ENCODE results near the gene SLC4A7.

Gene SLC4A7

GRCh38 chr3:27324686-27325085, 159.5 kb downstream of the SLC4A7 start:
- CTCF ChIA-PET: no interaction called here
- POLR2A ChIA-PET: no interaction called here
- TF ChIP-seq GLI4 (tag by site-specific recombination; IDR thresholded peaks at IDR 0.05): no peak
- TF ChIP-seq ZNF660 (tag by site-specific recombination; IDR thresholded peaks at IDR 0.05): no peak
- no peak for TF ChIP-seq ZNF521 (tag by site-specific recombination; IDR thresholded peaks at IDR 0.05)
- H3K36me3 ChIP-seq (ENCODE audit: control insufficient read depth in 2 of 2, insufficient read depth in 1 of 2, low read length in 2 of 2): no peaks in the 10 kb centered on the region
- H3K4me1 ChIP-seq (ENCODE audit: control insufficient read depth, insufficient read depth, low read length): no peaks in the 10 kb centered on the region
- H3K9me3 ChIP-seq (ENCODE audit: control insufficient read depth, insufficient read depth, low read depth, low read length): no peaks in the 10 kb centered on the region
- no peak overlapping the region for H3K27ac ChIP-seq (ENCODE audit: extremely low read depth, low read depth, low read length)
- no peak overlapping the region for H3K4me3 ChIP-seq (ENCODE audit: low read depth, low read length)

DNA sequence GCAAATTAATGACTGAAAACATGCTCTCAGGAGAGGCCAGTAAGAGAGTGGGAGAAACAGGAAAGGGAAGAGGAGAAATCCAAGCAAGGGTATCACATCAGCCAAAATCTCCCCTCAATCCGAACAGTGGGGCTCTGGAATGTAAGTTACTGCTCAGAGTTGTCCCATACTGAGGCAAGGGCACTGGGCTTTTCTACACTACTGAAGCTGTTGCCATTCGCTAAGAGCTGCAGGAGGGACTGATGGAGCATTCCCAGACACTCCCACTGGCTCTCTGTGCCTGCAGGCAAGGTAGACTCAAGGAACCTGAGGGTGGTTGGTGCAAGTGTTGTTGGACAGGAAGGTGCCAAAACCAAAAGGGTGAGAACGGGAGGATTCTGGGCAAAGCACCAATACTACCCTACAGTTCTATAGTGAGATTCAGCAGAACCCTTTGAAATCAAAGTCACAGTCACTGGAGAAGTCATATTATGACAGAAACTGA, 161.1 kb downstream of the SLC4A7 start:
- no peaks in the 10 kb centered on the region for H3K4me1 ChIP-seq (ENCODE audit: control insufficient read depth, insufficient read depth, low read length)
- POLR2A ChIA-PET: no interaction called here
- no peak for TF ChIP-seq ZSCAN23 (tag by site-specific recombination; IDR thresholded peaks at IDR 0.05)
- no peak for TF ChIP-seq ZNF335 (tag by site-specific recombination; conservative IDR thresholded peaks at IDR 0.05)
- TF ChIP-seq SP3 (tag by site-specific recombination; IDR thresholded peaks at IDR 0.05): no peak
- TF ChIP-seq KLF1 (tag by site-specific recombination; IDR thresholded peaks at IDR 0.05): no peak
- TF ChIP-seq ZNF571 (tag by site-specific recombination; IDR thresholded peaks at IDR 0.05): no peak
- TF ChIP-seq, protein P1, sequence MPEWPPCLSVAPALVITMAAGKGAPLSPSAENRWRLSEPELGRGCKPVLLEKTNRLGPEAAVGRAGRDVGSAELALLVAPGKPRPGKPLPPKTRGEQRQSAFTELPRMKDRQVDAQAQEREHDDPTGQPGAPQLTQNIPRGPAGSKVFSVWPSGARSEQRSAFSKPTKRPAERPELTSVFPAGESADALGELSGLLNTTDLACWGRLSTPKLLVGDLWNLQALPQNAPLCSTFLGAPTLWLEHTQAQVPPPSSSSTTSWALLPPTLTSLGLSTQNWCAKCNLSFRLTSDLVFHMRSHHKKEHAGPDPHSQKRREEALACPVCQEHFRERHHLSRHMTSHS (tag by site-specific recombination; IDR thresholded peaks at IDR 0.05): no peak
- no peak for TF ChIP-seq ZNF350 (tag by site-specific recombination; IDR thresholded peaks at IDR 0.05)
- no peak for TF ChIP-seq ZBTB17 (tag by site-specific recombination; IDR thresholded peaks at IDR 0.05)
- TF ChIP-seq ZNF214 (tag by site-specific recombination; IDR thresholded peaks at IDR 0.05; ENCODE audit: borderline replicate concordance): no peak
- no peak for TF ChIP-seq ZFHX2 (tag by site-specific recombination; conservative IDR thresholded peaks at IDR 0.05)
- TF ChIP-seq ZNF624 (tag by site-specific recombination; IDR thresholded peaks at IDR 0.05): no peak
- TF ChIP-seq, protein P2, sequence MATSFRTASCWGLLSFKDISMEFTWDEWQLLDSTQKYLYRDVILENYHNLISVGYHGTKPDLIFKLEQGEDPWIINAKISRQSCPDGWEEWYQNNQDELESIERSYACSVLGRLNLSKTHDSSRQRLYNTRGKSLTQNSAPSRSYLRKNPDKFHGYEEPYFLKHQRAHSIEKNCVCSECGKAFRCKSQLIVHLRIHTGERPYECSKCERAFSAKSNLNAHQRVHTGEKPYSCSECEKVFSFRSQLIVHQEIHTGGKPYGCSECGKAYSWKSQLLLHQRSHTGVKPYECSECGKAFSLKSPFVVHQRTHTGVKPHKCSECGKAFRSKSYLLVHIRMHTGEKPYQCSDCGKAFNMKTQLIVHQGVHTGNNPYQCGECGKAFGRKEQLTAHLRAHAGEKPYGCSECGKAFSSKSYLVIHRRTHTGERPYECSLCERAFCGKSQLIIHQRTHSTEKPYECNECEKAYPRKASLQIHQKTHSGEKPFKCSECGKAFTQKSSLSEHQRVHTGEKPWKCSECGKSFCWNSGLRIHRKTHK (tag by site-specific recombination; IDR thresholded peaks at IDR 0.05): no peak
- TF ChIP-seq GLIS1 (tag by site-specific recombination; IDR thresholded peaks at IDR 0.05): no peak
- no peak for TF ChIP-seq ZNF366 (tag by site-specific recombination; conservative IDR thresholded peaks at IDR 0.05)
- no peak for TF ChIP-seq ZNF391 (tag by site-specific recombination; IDR thresholded peaks at IDR 0.05; ENCODE audit: borderline replicate concordance, low read depth)
- TF ChIP-seq ZNF416 (tag by site-specific recombination; IDR thresholded peaks at IDR 0.05): no peak
- no peak for TF ChIP-seq ZFP41 (tag by site-specific recombination; IDR thresholded peaks at IDR 0.05; ENCODE audit: borderline replicate concordance)
- no peak for TF ChIP-seq ZNF37A (tag by site-specific recombination; IDR thresholded peaks at IDR 0.05)
- no peak for TF ChIP-seq KLF16 (tag by site-specific recombination; IDR thresholded peaks at IDR 0.05)
- no peak for TF ChIP-seq ZNF560 (tag by site-specific recombination; IDR thresholded peaks at IDR 0.05; ENCODE audit: borderline replicate concordance)
- H3K4me3 ChIP-seq (ENCODE audit: low read depth, low read length): no peak overlapping the region
- CTCF ChIA-PET: no interaction called here
- H3K27ac ChIP-seq (ENCODE audit: extremely low read depth, low read depth, low read length): no peak overlapping the region
- no peaks in the 10 kb centered on the region for H3K9me3 ChIP-seq (ENCODE audit: control insufficient read depth, insufficient read depth, low read depth, low read length)
- no peaks in the 10 kb centered on the region for H3K36me3 ChIP-seq (ENCODE audit: control insufficient read depth in 2 of 2, insufficient read depth in 1 of 2, low read length in 2 of 2)
